HCT116 (cell line): ENCODE measurements around the gene PDE10A. TPM values are rescaled to one million over a fixed set of nuclear protein-coding genes. Genes with fewer than 3 reads are reported as not detected.

ENCODE experiments used
- ATAC-seq: fragments of 200-7000 bp; cut with Tn5 transposase; 2 replicates; pipeline ENCODE4 v1.9.1; 2020; ENCODE audit warnings: mild to moderate bottlenecking, moderate library complexity
- BruUV-seq: library from RNA; stranded (reverse); fragments of 400-500 nt; replicated peaks from 2 replicates; lab custom pipeline; 2021; lab: Mats Ljungman, UMichigan
- CTCF ChIA-PET: fragments of 300-600 bp; sonication (Branson Sonifier 250); formaldehyde crosslinking; loops from one replicate; lab custom pipeline; 2021; ENCODE audit warnings: antibody characterized with exemption; lab: Charles Lee
- POLR2A ChIA-PET: fragments of 300-600, 350-600 bp; sonication (Branson Sonifier 250); formaldehyde crosslinking; loops from one replicate; lab custom pipeline; 2021; ENCODE audit warnings: antibody characterized with exemption; lab: Charles Lee
- RAD21 ChIA-PET, 2 experiments: fragments of 300-600 bp; sonication (Branson Sonifier 250); formaldehyde crosslinking; loops; one replicate each; lab custom pipeline; 2023; ENCODE audit warnings: low total read pairs in 2 of 2; ENCODE audit not compliant: uncharacterized antibody in 2 of 2, unreplicated experiment in 2 of 2, low non-redundant PET in 1 of 2; lab: Charles Lee
- DNase-seq: peaks from one replicate; pipeline ENCODE4 v3.0.0-alpha.2; 2010; ENCODE audit warnings: low read depth, low spot score
- H2AFZ ChIP-seq: fragments of 200-600 bp; shearing (Covaris generic), sonication (generic); 2 replicates; pipeline ENCODE4 v1.6.1; 2017; ENCODE audit warnings: low read depth, mixed run types, mixed read lengths, antibody characterized with exemption, low read length; ENCODE audit not compliant: poor library complexity, severe bottlenecking
- H3K27ac ChIP-seq: 2 replicates; pipeline ENCODE4 v1.5.1; 2012; ENCODE audit warnings: low read depth, low read length
- H3K27me3 ChIP-seq: fragments of 200-600 bp; sonication (generic); 2 replicates; pipeline ENCODE4 v1.6.1; 2016; ENCODE audit warnings: mixed run types, low read length, mixed read lengths; ENCODE audit not compliant: insufficient read depth
- H3K36me3 ChIP-seq, 2 experiments: fragments of 200-500 bp in 1 of 2; fragments of 200-600 bp in 1 of 2; sonication (Bioruptor generic) in 1 of 2; sonication (generic) in 1 of 2; 2 replicates each; pipeline versions ENCODE4 v1.5.1 to v1.6.1; 2014 to 2016; ENCODE audit warnings: low read length in 2 of 2, inconsistent platforms in 1 of 2, mixed read lengths in 1 of 2, mixed run types in 1 of 2; ENCODE audit not compliant: insufficient read depth in 2 of 2, control insufficient read depth in 1 of 2
- H3K4me1 ChIP-seq, 2 experiments: fragments of 200-600 bp in 1 of 2; sonication (generic) in 1 of 2; 2 replicates each; pipeline versions ENCODE4 v1.5.1 to v1.6.1; 2012 to 2017; ENCODE audit warnings: low read length in 2 of 2, inconsistent platforms in 1 of 2, mild to moderate bottlenecking in 1 of 2, mixed read lengths in 1 of 2, mixed run types in 1 of 2, moderate library complexity in 1 of 2; ENCODE audit not compliant: insufficient read depth in 2 of 2, control insufficient read depth in 1 of 2
- H3K4me2 ChIP-seq: fragments of 200-600 bp; sonication (generic); 2 replicates; pipeline ENCODE4 v1.6.1; 2017; ENCODE audit warnings: mixed run types, low read length, mixed read lengths
- H3K4me3 ChIP-seq, 2 experiments: fragments of 200-600 bp in 1 of 2; sonication (generic) in 1 of 2; replicated peaks in 1 of 2; 2 replicates each; pipeline ENCODE4 v1.5.1; 2011 to 2016; ENCODE audit warnings: low read length in 2 of 2, control low read depth in 1 of 2, low read depth in 1 of 2, mild to moderate bottlenecking in 1 of 2, mixed read lengths in 1 of 2, mixed run types in 1 of 2
- H3K79me2 ChIP-seq: fragments of 200-600 bp; sonication (generic); 2 replicates; pipeline ENCODE4 v1.6.1; 2017; ENCODE audit warnings: mild to moderate bottlenecking, mixed run types, low read length, moderate library complexity, mixed read lengths; ENCODE audit not compliant: insufficient read depth
- H3K9ac ChIP-seq: fragments of 200-600 bp; sonication (generic); 2 replicates; pipeline ENCODE4 v1.6.1; 2016; ENCODE audit warnings: low read length, mixed read lengths
- H3K9me2 ChIP-seq: fragments of 200-600 bp; sonication (generic), shearing (Covaris generic); 2 replicates; pipeline ENCODE4 v1.6.1; 2017; ENCODE audit warnings: mixed run types, mild to moderate bottlenecking, moderate library complexity; ENCODE audit not compliant: insufficient read depth
- H3K9me3 ChIP-seq, 2 experiments: fragments of 200-500 bp in 1 of 2; fragments of 200-600 bp in 1 of 2; sonication (Bioruptor generic) in 1 of 2; sonication (generic) in 1 of 2; 2 replicates each; pipeline ENCODE4 v1.6.1; 2014 to 2017; ENCODE audit warnings: low read length in 2 of 2, mixed read lengths in 2 of 2, inconsistent platforms in 1 of 2, low read depth in 1 of 2, mild to moderate bottlenecking in 1 of 2, mixed run types in 1 of 2, moderate library complexity in 1 of 2; ENCODE audit not compliant: control insufficient read depth in 1 of 2, insufficient read depth in 1 of 2
- H4K20me1 ChIP-seq: fragments of 200-600 bp; sonication (generic), shearing (Covaris generic); 2 replicates; pipeline ENCODE4 v1.6.1; 2017; ENCODE audit warnings: mixed run types, mild to moderate bottlenecking, moderate library complexity; ENCODE audit not compliant: insufficient read depth
- CBX3 ChIP-seq: IDR thresholded peaks from 2 replicates; pipeline ENCODE4 v1.6.1; 2012; ENCODE audit warnings: low read depth
- EGR1 ChIP-seq: IDR thresholded peaks from 2 replicates; pipeline ENCODE4 v1.6.1; 2012; ENCODE audit warnings: low read depth
- FOSL1 ChIP-seq: IDR thresholded peaks from 2 replicates; pipeline ENCODE4 v1.6.1; 2012; ENCODE audit warnings: low read depth
- POLR2A ChIP-seq: IDR thresholded peaks from 2 replicates; pipeline ENCODE4 v1.7.0; 2011; ENCODE audit warnings: borderline replicate concordance; ENCODE audit not compliant: insufficient read depth, insufficient read length; ENCODE audit errors: extremely low read depth
- POLR2AphosphoS5 ChIP-seq: IDR thresholded peaks from 2 replicates; pipeline ENCODE4 v1.6.1; 2011; ENCODE audit warnings: mild to moderate bottlenecking, low read depth, low read length, moderate library complexity
- SRF ChIP-seq: IDR thresholded peaks from 2 replicates; pipeline ENCODE4 v1.6.1; 2012; ENCODE audit warnings: low read depth
- ZFX ChIP-seq: fragments of 450-650 bp; IDR thresholded peaks from 2 replicates; pipeline ENCODE4 v1.6.1; 2017
- ZNF274 ChIP-seq: fragments of 200-500 bp; sonication (Bioruptor generic); IDR thresholded peaks from 2 replicates; pipeline ENCODE4 v1.6.1; 2014; ENCODE audit warnings: mild to moderate bottlenecking, low read depth, low read length, inconsistent platforms
- intact Hi-C: fragments of 100-400 bp; cut with micrococcal nuclease; formaldehyde crosslinking; loops from 2 replicates; pipeline ENCODE4 v1.10.0; 2022
- total RNA-seq: library from RNA; stranded (reverse); gene quantifications from one replicate; pipeline ENCODE4 v1.2.1, GENCODE V29; 2021; ENCODE audit not compliant: unreplicated experiment
- TF ChIP-seq, protein P1 (sequence below), 3 experiments: fragments of 200-600 bp in 1 of 3; sonication (generic) in 1 of 3; IDR thresholded peaks in 2 of 3; conservative IDR thresholded peaks in 1 of 3; 2 replicates each; pipeline ENCODE4 v1.5.1; 2012 to 2017; ENCODE audit warnings: low read depth in 2 of 3, low read length in 2 of 3, antibody characterized with exemption in 1 of 3, borderline replicate concordance in 1 of 3, control low read depth in 1 of 3, mild to moderate bottlenecking in 1 of 3, mixed read lengths in 1 of 3, mixed run types in 1 of 3, moderate library complexity in 1 of 3; ENCODE audit not compliant: insufficient read depth in 1 of 3

PDE10A gene
- total RNA-seq, 1 experiment from 2014 or later, result 0.37 TPM

GRCh38 chr6:165662041-165662748 lies 846 bp downstream of the PDE10A start:
- Histone ChIP-seq H4K20me1 (no peaks in the 10 kb centered on the region), H3K9me2 (no peaks in the 10 kb centered on the region), H2AFZ (no peak overlapping the region), H3K9ac (no peak overlapping the region), H3K27ac (no peak overlapping the region), H3K27me3 (no peaks in the 10 kb centered on the region), H3K4me3 (no peak overlapping the region), H3K4me2 (no peak overlapping the region), H3K36me3 (no peaks in the 10 kb centered on the region), H3K4me1 (no peaks in the 10 kb centered on the region), H3K9me3 (no peaks in the 10 kb centered on the region; a peak in 1 of 4 replicates), H3K79me2 (no peaks in the 10 kb centered on the region)
- CTCF ChIA-PET, result no interaction called here
- TF ChIP-seq EGR1 (no peak), SRF (no peak), FOSL1 (no peak), ZNF274 (no peak), CBX3 (no peak), ZFX (no peak), POLR2A (no peak), POLR2AphosphoS5 (no peak)
- TF ChIP-seq, protein P1, sequence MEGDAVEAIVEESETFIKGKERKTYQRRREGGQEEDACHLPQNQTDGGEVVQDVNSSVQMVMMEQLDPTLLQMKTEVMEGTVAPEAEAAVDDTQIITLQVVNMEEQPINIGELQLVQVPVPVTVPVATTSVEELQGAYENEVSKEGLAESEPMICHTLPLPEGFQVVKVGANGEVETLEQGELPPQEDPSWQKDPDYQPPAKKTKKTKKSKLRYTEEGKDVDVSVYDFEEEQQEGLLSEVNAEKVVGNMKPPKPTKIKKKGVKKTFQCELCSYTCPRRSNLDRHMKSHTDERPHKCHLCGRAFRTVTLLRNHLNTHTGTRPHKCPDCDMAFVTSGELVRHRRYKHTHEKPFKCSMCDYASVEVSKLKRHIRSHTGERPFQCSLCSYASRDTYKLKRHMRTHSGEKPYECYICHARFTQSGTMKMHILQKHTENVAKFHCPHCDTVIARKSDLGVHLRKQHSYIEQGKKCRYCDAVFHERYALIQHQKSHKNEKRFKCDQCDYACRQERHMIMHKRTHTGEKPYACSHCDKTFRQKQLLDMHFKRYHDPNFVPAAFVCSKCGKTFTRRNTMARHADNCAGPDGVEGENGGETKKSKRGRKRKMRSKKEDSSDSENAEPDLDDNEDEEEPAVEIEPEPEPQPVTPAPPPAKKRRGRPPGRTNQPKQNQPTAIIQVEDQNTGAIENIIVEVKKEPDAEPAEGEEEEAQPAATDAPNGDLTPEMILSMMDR (IDR thresholded peaks at IDR 0.05 in 2 of 3, conservative IDR thresholded peaks at IDR 0.05 in 1 of 3; ENCODE audit: borderline replicate concordance in 1 of 3, insufficient read depth in 1 of 3, low read depth in 2 of 3, low read length in 2 of 3), result no peak
- RAD21 ChIA-PET, result no interaction called here
- no TSS peak for BruUV-seq
- ATAC-seq (no peak), DNase-seq (no peak)
- POLR2A ChIA-PET, result no interaction called here
- intact Hi-C loops, result no loop called here
